OCI-LY7 (cell line): ENCODE data around the gene CAVIN3. TPM values are rescaled to one million over a fixed set of nuclear protein-coding genes. Genes with fewer than 3 reads are reported as not detected.

Source experiments
- BruUV-seq: library from RNA; stranded (reverse); fragments of 400-500 nt; replicated peaks from 2 replicates; lab custom pipeline; 2021; lab: Mats Ljungman, UMichigan
- CTCF ChIA-PET: fragments of 300-600 bp; sonication (Branson Sonifier 250); formaldehyde crosslinking; loops from one replicate; lab custom pipeline; 2022; ENCODE audit warnings: antibody characterized with exemption; ENCODE audit not compliant: unreplicated experiment; lab: Charles Lee
- POLR2A ChIA-PET: fragments of 300-600 bp; sonication (Branson Sonifier 250); formaldehyde crosslinking; loops from one replicate; lab custom pipeline; 2022; ENCODE audit warnings: antibody characterized with exemption; lab: Charles Lee
- DNase-seq: peaks from one replicate; pipeline ENCODE4 v3.0.0-alpha.2; 2015; ENCODE audit warnings: low spot score
- H2AFZ ChIP-seq: fragments of 200-600 bp; sonication (generic), shearing (Covaris generic); 2 replicates; pipeline ENCODE4 v1.6.1; 2014; ENCODE audit warnings: mild to moderate bottlenecking, antibody characterized with exemption, low read length, moderate library complexity
- H3K27ac ChIP-seq: fragments of 200-600 bp; sonication (generic); 2 replicates; pipeline ENCODE4 v1.5.1; 2014; ENCODE audit warnings: mixed run types, low read depth, mild to moderate bottlenecking, moderate library complexity, low read length, inconsistent platforms; ENCODE audit not compliant: poor library complexity, severe bottlenecking
- H3K36me3 ChIP-seq: fragments of 200-600 bp; sonication (generic); 2 replicates; pipeline ENCODE4 v1.6.1; 2014; ENCODE audit warnings: mild to moderate bottlenecking, antibody characterized with exemption, low read length, moderate library complexity, mixed read lengths; ENCODE audit not compliant: insufficient read depth
- H3K4me1 ChIP-seq: fragments of 200-600 bp; sonication (generic); 2 replicates; pipeline ENCODE4 v1.5.1; 2014; ENCODE audit warnings: mild to moderate bottlenecking, low read length; ENCODE audit not compliant: insufficient read depth, poor library complexity, severe bottlenecking
- H3K4me2 ChIP-seq: fragments of 200-600 bp; sonication (generic); 2 replicates; pipeline ENCODE4 v1.6.1; 2014; ENCODE audit warnings: mild to moderate bottlenecking, low read length
- H3K4me3 ChIP-seq: fragments of 200-600 bp; sonication (generic); 2 replicates; pipeline ENCODE4 v1.5.1; 2014; ENCODE audit warnings: mild to moderate bottlenecking, low read depth, low read length; ENCODE audit not compliant: poor library complexity, severe bottlenecking
- H3K79me2 ChIP-seq: fragments of 200-600 bp; sonication (generic); 2 replicates; pipeline ENCODE4 v1.6.1; 2016; ENCODE audit warnings: low read depth, mild to moderate bottlenecking, low read length, moderate library complexity, mixed read lengths; ENCODE audit not compliant: insufficient read depth
- H3K9me2 ChIP-seq: fragments of 200-600 bp; sonication (generic); 2 replicates; pipeline ENCODE4 v1.6.1; 2016; ENCODE audit warnings: mild to moderate bottlenecking, low read length, mixed read lengths; ENCODE audit not compliant: insufficient read depth
- H3K9me3 ChIP-seq: fragments of 200-600 bp; sonication (generic); 2 replicates; pipeline ENCODE4 v1.6.1; 2014; ENCODE audit warnings: mild to moderate bottlenecking, mixed run types, low read length, mixed read lengths
- H4K20me1 ChIP-seq: fragments of 200-600 bp; sonication (generic); 2 replicates; pipeline ENCODE4 v1.6.1; 2014; ENCODE audit warnings: mild to moderate bottlenecking, antibody characterized with exemption, low read length, moderate library complexity, mixed read lengths; ENCODE audit not compliant: insufficient read depth
- EZH2phosphoT487 ChIP-seq: fragments of 200-600 bp; sonication (generic); IDR thresholded peaks from 2 replicates; pipeline ENCODE4 v1.6.1; 2018; ENCODE audit warnings: low read depth, borderline replicate concordance, mild to moderate bottlenecking, mixed run types, antibody characterized with exemption, low read length, moderate library complexity, mixed read lengths
- intact Hi-C: fragments of 100-400 bp; cut with micrococcal nuclease; formaldehyde crosslinking; loops from one replicate; pipeline ENCODE4 v1.10.0; 2022; ENCODE audit not compliant: unreplicated experiment
- total RNA-seq, 2 experiments: library from RNA; depleted of rRNA in 1 of 2; stranded (reverse); fragments of >200 nt in 1 of 2; shearing (Covaris generic) in 1 of 2; gene quantifications; 2 replicates each; pipeline ENCODE4 v1.2.3, GENCODE V29; 2014 to 2022
- TF ChIP-seq, protein P1 (sequence below): fragments of 200-600 bp; sonication (generic); conservative IDR thresholded peaks from 2 replicates; pipeline ENCODE4 v1.5.1; 2014; ENCODE audit warnings: mild to moderate bottlenecking, antibody characterized with exemption, low read length, moderate library complexity, mixed read lengths

Gene CAVIN3
- total RNA-seq, 2 experiments from 2014 or later, result not detected

DNA sequence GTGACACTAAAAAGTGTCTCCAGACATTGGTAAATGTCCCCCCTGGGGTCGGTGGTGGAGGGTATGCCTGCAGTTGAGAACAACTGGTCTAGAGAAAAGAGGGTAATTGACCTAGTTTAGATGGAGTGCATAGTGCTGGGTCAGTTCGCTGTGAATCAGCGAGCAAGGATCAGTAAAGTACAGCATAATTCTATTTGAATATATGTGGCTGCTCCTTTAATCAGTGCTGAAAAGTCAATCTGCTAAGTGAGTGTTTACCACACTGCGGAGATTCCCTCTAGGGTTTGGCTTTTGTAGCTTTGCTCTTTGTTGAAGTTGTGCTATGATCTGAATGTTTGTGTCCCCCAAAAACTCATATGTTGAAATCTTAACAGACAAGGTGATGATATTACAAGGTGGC is 15.0 kb downstream of the CAVIN3 start:
- TF ChIP-seq EZH2phosphoT487, result no peak
- TF ChIP-seq, protein P1, sequence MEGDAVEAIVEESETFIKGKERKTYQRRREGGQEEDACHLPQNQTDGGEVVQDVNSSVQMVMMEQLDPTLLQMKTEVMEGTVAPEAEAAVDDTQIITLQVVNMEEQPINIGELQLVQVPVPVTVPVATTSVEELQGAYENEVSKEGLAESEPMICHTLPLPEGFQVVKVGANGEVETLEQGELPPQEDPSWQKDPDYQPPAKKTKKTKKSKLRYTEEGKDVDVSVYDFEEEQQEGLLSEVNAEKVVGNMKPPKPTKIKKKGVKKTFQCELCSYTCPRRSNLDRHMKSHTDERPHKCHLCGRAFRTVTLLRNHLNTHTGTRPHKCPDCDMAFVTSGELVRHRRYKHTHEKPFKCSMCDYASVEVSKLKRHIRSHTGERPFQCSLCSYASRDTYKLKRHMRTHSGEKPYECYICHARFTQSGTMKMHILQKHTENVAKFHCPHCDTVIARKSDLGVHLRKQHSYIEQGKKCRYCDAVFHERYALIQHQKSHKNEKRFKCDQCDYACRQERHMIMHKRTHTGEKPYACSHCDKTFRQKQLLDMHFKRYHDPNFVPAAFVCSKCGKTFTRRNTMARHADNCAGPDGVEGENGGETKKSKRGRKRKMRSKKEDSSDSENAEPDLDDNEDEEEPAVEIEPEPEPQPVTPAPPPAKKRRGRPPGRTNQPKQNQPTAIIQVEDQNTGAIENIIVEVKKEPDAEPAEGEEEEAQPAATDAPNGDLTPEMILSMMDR, result no peak
- Histone ChIP-seq H3K79me2 (no peaks in the 10 kb centered on the region), H3K36me3 (no peaks in the 10 kb centered on the region), H3K9me2 (no peaks in the 10 kb centered on the region), H3K4me2 (no peak overlapping the region), H2AFZ (no peak overlapping the region), H3K4me3 (no peak overlapping the region), H3K4me1 (no peaks in the 10 kb centered on the region), H4K20me1 (no peaks in the 10 kb centered on the region), H3K9me3 (no peaks in the 10 kb centered on the region), H3K27ac (no peak overlapping the region)
- ChIA-PET POLR2A (interaction anchor here (0.9 to 1.1 kb wide), 2 partner anchors 89 to 276 kb away, joined by 3 read pairs; no protein-coding TSS in a partner anchor), CTCF (no interaction called here)
- DNase-seq, result no peak
- no TSS peak for BruUV-seq
- intact Hi-C loops, result no loop called here

DNA sequence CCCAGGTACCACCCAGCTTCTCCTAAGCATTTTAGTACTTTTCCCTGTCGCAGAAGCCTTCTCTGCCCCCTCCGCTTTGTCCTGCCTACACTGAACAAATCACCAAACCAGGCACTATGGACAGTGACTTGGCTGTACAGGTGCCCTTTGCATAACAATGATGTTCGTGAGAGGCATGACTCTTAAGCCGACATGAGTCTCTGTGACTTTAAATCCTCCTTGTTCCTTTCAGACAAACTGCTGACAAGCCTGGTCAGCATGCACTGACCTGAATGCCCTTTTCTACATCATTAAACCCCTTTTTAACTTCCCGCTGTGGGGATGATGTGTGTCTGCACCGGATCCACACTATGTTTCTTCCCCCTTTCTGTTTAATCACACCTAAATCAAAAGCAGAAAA is 16.6 kb downstream of the CAVIN3 start:
- H3K9me2 ChIP-seq, result no peaks in the 10 kb centered on the region
- no peaks in the 10 kb centered on the region for H3K4me1 ChIP-seq
- ChIA-PET POLR2A (interaction anchor here (0.6 to 0.7 kb wide), 2 partner anchors 265 to 1930 kb away, joined by 3 read pairs; no protein-coding TSS in a partner anchor), CTCF (no interaction called here)
- no peak overlapping the region for H3K4me2 ChIP-seq
- no peak overlapping the region for H2AFZ ChIP-seq
- no TSS peak for BruUV-seq
- DNase-seq, result no peak
- no peaks in the 10 kb centered on the region for H3K79me2 ChIP-seq
- intact Hi-C loops, result no loop called here
- H3K27ac ChIP-seq, result no peak overlapping the region
- TF ChIP-seq EZH2phosphoT487, result no peak
- no peaks in the 10 kb centered on the region for H3K9me3 ChIP-seq
- no peak overlapping the region for H3K4me3 ChIP-seq
- H3K36me3 ChIP-seq, result no peaks in the 10 kb centered on the region
- H4K20me1 ChIP-seq, result no peaks in the 10 kb centered on the region

DNA sequence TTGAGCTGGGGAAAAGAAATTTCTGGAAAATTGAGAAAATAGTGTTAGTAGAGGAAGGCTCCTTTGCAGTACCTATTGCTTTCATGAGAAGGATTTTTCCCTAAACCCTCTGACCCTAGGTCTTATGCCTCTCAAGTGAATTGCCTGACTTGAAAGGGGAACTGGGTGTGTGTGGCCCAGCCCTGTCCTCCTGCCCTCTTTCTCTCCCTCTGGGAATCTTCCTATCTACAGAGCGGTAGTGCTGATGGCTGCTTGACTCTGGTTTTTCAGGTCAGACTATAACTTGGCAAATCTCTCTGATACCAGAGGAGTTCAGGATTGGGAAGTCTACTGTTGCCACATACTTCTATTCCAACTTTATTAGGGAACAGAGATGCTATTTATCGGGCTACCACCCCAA is 19.2 kb downstream of the CAVIN3 start:
- no peak overlapping the region for H3K27ac ChIP-seq
- CTCF ChIA-PET, result no interaction called here

More for the DNA sequence above, 19.2 kb downstream of the CAVIN3 start:
- DNase-seq, result no peak
- no peaks in the 10 kb centered on the region for H4K20me1 ChIP-seq
- H3K4me1 ChIP-seq, result no peaks in the 10 kb centered on the region
- no peaks in the 10 kb centered on the region for H3K9me3 ChIP-seq
- H3K4me2 ChIP-seq, result no peak overlapping the region
- no peak overlapping the region for H2AFZ ChIP-seq
- H3K9me2 ChIP-seq, result no peaks in the 10 kb centered on the region
- POLR2A ChIA-PET, result no interaction called here
- H3K79me2 ChIP-seq, result no peaks in the 10 kb centered on the region
- no peak for TF ChIP-seq EZH2phosphoT487
- TF ChIP-seq, protein P1, result no peak
- H3K36me3 ChIP-seq, result no peaks in the 10 kb centered on the region
- no peak overlapping the region for H3K4me3 ChIP-seq
- BruUV-seq, result no TSS peak
- intact Hi-C loops, result no loop called here
